WTC11 (cell line): Measurements from ENCODE around the gene SLITRK2. TPM values are rescaled to one million over a fixed set of nuclear protein-coding genes. Genes with fewer than 3 reads are reported as not detected.

Experiments used
- ATAC-seq: fragments of 200-7000 bp; cut with Tn5 transposase; 2 replicates; pipeline ENCODE4 v1.10.0; 2021; ENCODE audit warnings: mild to moderate bottlenecking, moderate library complexity
- CTCF ChIA-PET: fragments of 300-600 bp; sonication (Branson Sonifier 250); formaldehyde crosslinking; loops from one replicate; lab custom pipeline; 2021; ENCODE audit warnings: antibody characterized with exemption; lab: Charles Lee
- POLR2A ChIA-PET: fragments of 350-600 bp; sonication (Branson Sonifier 250); formaldehyde crosslinking; loops from one replicate; lab custom pipeline; 2021; ENCODE audit warnings: antibody characterized with exemption; lab: Charles Lee
- DNase-seq: peaks from one replicate; pipeline ENCODE4 v3.0.0; 2021; ENCODE audit warnings: low spot score
- H3K27ac Mint-ChIP-seq: 2 replicates; pipeline ENCODE4 v1.8.0; 2021; ENCODE audit warnings: mixed read lengths
- H3K27me3 Mint-ChIP-seq: 2 replicates; pipeline ENCODE4 v1.8.0; 2021; ENCODE audit warnings: low read depth, mild to moderate bottlenecking, moderate library complexity, mixed read lengths
- H3K36me3 Mint-ChIP-seq: 2 replicates; pipeline ENCODE4 v1.8.0; 2021; ENCODE audit warnings: mixed read lengths
- H3K4me1 Mint-ChIP-seq: 2 replicates; pipeline ENCODE4 v1.8.0; 2022; ENCODE audit warnings: mixed read lengths
- H3K4me3 Mint-ChIP-seq: 2 replicates; pipeline ENCODE4 v1.8.0; 2021; ENCODE audit warnings: mild to moderate bottlenecking, moderate library complexity, mixed read lengths
- H3K9me3 Mint-ChIP-seq: 2 replicates; pipeline ENCODE4 v1.8.0; 2021; ENCODE audit warnings: mixed read lengths
- CREM ChIP-seq: sonication (generic); formaldehyde crosslinking; IDR thresholded peaks from 2 replicates; pipeline ENCODE4 v1.8.1; 2022; ENCODE audit warnings: mild to moderate bottlenecking, missing genetic modification reagents, moderate library complexity
- FOXJ3 ChIP-seq: sonication (generic); formaldehyde crosslinking; IDR thresholded peaks from 2 replicates; pipeline ENCODE4 v1.9.0; 2021; ENCODE audit warnings: missing genetic modification reagents, mild to moderate bottlenecking, borderline replicate concordance
- FOXP4 ChIP-seq: sonication (generic); formaldehyde crosslinking; IDR thresholded peaks from 2 replicates; pipeline ENCODE4 v1.8.0; 2022; ENCODE audit warnings: mild to moderate bottlenecking, missing genetic modification reagents
- GRHL2 ChIP-seq: fragments of 250-450 bp; sonication (Bioruptor Pico); IDR thresholded peaks from 2 replicates; pipeline ENCODE4 v1.8.0; 2022; ENCODE audit warnings: mild to moderate bottlenecking, moderate library complexity; ENCODE audit not compliant: insufficient replicate concordance, severe bottlenecking
- GTF2I ChIP-seq: fragments of 250-450 bp; sonication (Bioruptor Pico); conservative IDR thresholded peaks from 2 replicates; pipeline ENCODE4 v1.4.0; 2021; ENCODE audit warnings: mild to moderate bottlenecking
- HMGXB4 ChIP-seq: sonication (generic); formaldehyde crosslinking; IDR thresholded peaks from 2 replicates; pipeline ENCODE4 v1.8.1; 2023; ENCODE audit warnings: mild to moderate bottlenecking, moderate library complexity, missing genetic modification reagents
- IRF1 ChIP-seq: sonication (generic); formaldehyde crosslinking; IDR thresholded peaks from 2 replicates; pipeline ENCODE4 v1.8.0; 2023; ENCODE audit warnings: missing genetic modification reagents
- MAX ChIP-seq: sonication (generic); formaldehyde crosslinking; IDR thresholded peaks from 2 replicates; pipeline ENCODE4 v1.8.0; 2022; ENCODE audit warnings: mild to moderate bottlenecking, missing genetic modification reagents
- MXD4 ChIP-seq: fragments of 250-450 bp; sonication (Bioruptor Pico); IDR thresholded peaks from 2 replicates; pipeline ENCODE4 v1.8.0; 2021; ENCODE audit warnings: mild to moderate bottlenecking, moderate library complexity, borderline replicate concordance
- MYBL2 ChIP-seq: sonication (generic); formaldehyde crosslinking; IDR thresholded peaks from 2 replicates; pipeline ENCODE4 v1.8.1; 2023; ENCODE audit warnings: mild to moderate bottlenecking, moderate library complexity, missing genetic modification reagents
- NR1H2 ChIP-seq: sonication (generic); formaldehyde crosslinking; IDR thresholded peaks from 2 replicates; pipeline ENCODE4 v1.9.0; 2021; ENCODE audit warnings: mild to moderate bottlenecking, moderate library complexity, missing genetic modification reagents
- PRDM15 ChIP-seq: sonication (generic); formaldehyde crosslinking; IDR thresholded peaks from 2 replicates; pipeline ENCODE4 v1.8.0; 2022; ENCODE audit warnings: missing genetic modification reagents
- PREB ChIP-seq: sonication (generic); formaldehyde crosslinking; IDR thresholded peaks from 2 replicates; pipeline ENCODE4 v1.8.1; 2022; ENCODE audit warnings: mild to moderate bottlenecking, missing genetic modification reagents, moderate library complexity, borderline replicate concordance
- RORB ChIP-seq: fragments of 250-450 bp; sonication (Bioruptor Pico); IDR thresholded peaks from 2 replicates; pipeline ENCODE4 v1.9.0; 2021; ENCODE audit warnings: mild to moderate bottlenecking
- SOX15 ChIP-seq: fragments of 250-450 bp; sonication (Bioruptor Pico); IDR thresholded peaks from 2 replicates; pipeline ENCODE4 v1.9.0; 2021; ENCODE audit warnings: mild to moderate bottlenecking
- USF1 ChIP-seq: sonication (generic); formaldehyde crosslinking; IDR thresholded peaks from 2 replicates; pipeline ENCODE4 v1.8.0; 2022; ENCODE audit warnings: mild to moderate bottlenecking, missing genetic modification reagents
- ZNF317 ChIP-seq: sonication (generic); formaldehyde crosslinking; IDR thresholded peaks from 2 replicates; pipeline ENCODE4 v1.8.1; 2023; ENCODE audit warnings: low read depth, mild to moderate bottlenecking, moderate library complexity, missing genetic modification reagents, borderline replicate concordance
- ZNF396 ChIP-seq: fragments of 250-450 bp; sonication (Bioruptor Pico); IDR thresholded peaks from 2 replicates; pipeline ENCODE4 v1.8.0; 2021; ENCODE audit warnings: mild to moderate bottlenecking, moderate library complexity, borderline replicate concordance
- ZNF416 ChIP-seq: fragments of 250-450 bp; sonication (Bioruptor Pico); IDR thresholded peaks from 2 replicates; pipeline ENCODE4 v1.9.0; 2021; ENCODE audit warnings: mild to moderate bottlenecking, inconsistent platforms
- ZNF532 ChIP-seq: fragments of 250-450 bp; sonication (Bioruptor Pico); IDR thresholded peaks from 2 replicates; pipeline ENCODE4 v1.9.0; 2021; ENCODE audit warnings: mild to moderate bottlenecking, borderline replicate concordance
- ZNF671 ChIP-seq: fragments of 250-450 bp; sonication (Bioruptor Pico); IDR thresholded peaks from 2 replicates; pipeline ENCODE4 v1.8.0; 2021; ENCODE audit warnings: mild to moderate bottlenecking
- total RNA-seq: library from RNA; stranded (reverse); gene quantifications from 3 replicates; pipeline ENCODE4 v1.2.3, GENCODE V29; 2021

Gene SLITRK2
- total RNA-seq, 1 experiment from 2014 or later, result not detected

- CTCF ChIA-PET, result no interaction called here
- H3K9me3 Mint-ChIP-seq, result peaks cover 56% of the 10 kb centered on the region
- TF ChIP-seq ZNF396 (CRISPR knock-in tag), result no peak
- TF ChIP-seq FOXJ3 (CRISPR knock-in tag), result no peak
- no peak for TF ChIP-seq ZNF532 (CRISPR knock-in tag)
- no peak for TF ChIP-seq RORB
- TF ChIP-seq MXD4, result no peak
- TF ChIP-seq MAX, result no peak
- no peak for TF ChIP-seq ZNF317 (CRISPR knock-in tag)
- no peak for TF ChIP-seq GRHL2 (CRISPR knock-in tag)
- TF ChIP-seq IRF1 (CRISPR knock-in tag), result no peak
- TF ChIP-seq SOX15 (CRISPR knock-in tag), result no peak
- no peak for TF ChIP-seq MYBL2
- no peak for TF ChIP-seq NR1H2
- no peak for TF ChIP-seq HMGXB4 (CRISPR knock-in tag)
- TF ChIP-seq ZNF416 (CRISPR knock-in tag), result no peak
- no peak for TF ChIP-seq CREM (CRISPR knock-in tag)
- no peak for TF ChIP-seq PREB (CRISPR knock-in tag)
- no peak for TF ChIP-seq ZNF671 (CRISPR knock-in tag)
- TF ChIP-seq, all 79 proteins: peak for 0
- Mint-ChIP-seq H3K27me3 (no peaks in the 10 kb centered on the region), H3K27ac (no peak overlapping the region), H3K4me1 (no peaks in the 10 kb centered on the region), H3K36me3 (peaks cover 29% of the 10 kb centered on the region), H3K4me3 (no peak overlapping the region)
- no peak for ATAC-seq
- POLR2A ChIA-PET, result no interaction called here
- no peak for DNase-seq
Observed at GRCh38 chrX:145840531-145840930, 22.9 kb downstream of the SLITRK2 start.

- Mint-ChIP-seq H3K36me3 (peaks cover 26% of the 10 kb centered on the region), H3K27me3 (no peaks in the 10 kb centered on the region; the same call in 1 of the 2 replicates), H3K4me1 (no peaks in the 10 kb centered on the region), H3K27ac (no peak overlapping the region), H3K4me3 (no peak overlapping the region), H3K9me3 (peaks cover 51% of the 10 kb centered on the region)
- CTCF ChIA-PET, result no interaction called here
- ATAC-seq, result no peak
- no peak for DNase-seq
- POLR2A ChIA-PET, result no interaction called here
- TF ChIP-seq USF1 (CRISPR knock-in tag) (no peak), PRDM15 (no peak), FOXP4 (no peak), GTF2I (no peak)
Observed at GRCh38 chrX:145843146-145843904, 25.7 kb downstream of the SLITRK2 start.
